Bronchial epithelial cell (primary cell): ENCODE measurements around the gene CCL18. TPM values are rescaled to one million over a fixed set of nuclear protein-coding genes. Genes with fewer than 3 reads are reported as not detected.
"Not testable (repeated sequence)": the region's sequence is repeated elsewhere in the genome, so short reads cannot be mapped to it uniquely, and the experiment has no call there.

Source experiments
- DNase-seq: peaks from one replicate; pipeline ENCODE4 v3.0.0-alpha.2; 2010; ENCODE audit warnings: low read depth
- FAIRE-seq: peaks from 2 replicates; lab custom pipeline; 2011; peaks lifted over from hg19 to GRCh38; lab: Jason Lieb, UNC
- H3K27me3 ChIP-seq: 2 replicates; pipeline ENCODE4 v1.5.1; 2011; ENCODE audit warnings: low read length; ENCODE audit not compliant: control insufficient read depth, insufficient read depth
- H3K36me3 ChIP-seq: 2 replicates; pipeline ENCODE4 v1.5.1; 2011; ENCODE audit warnings: low read length; ENCODE audit not compliant: control insufficient read depth, insufficient read depth
- H3K4me3 ChIP-seq: 2 replicates; pipeline ENCODE4 v1.5.1; 2011; ENCODE audit warnings: mild to moderate bottlenecking, low read depth, low read length, control low read depth
- CTCF ChIP-seq: IDR thresholded peaks from 2 replicates; pipeline ENCODE4 v1.5.1; 2011; ENCODE audit warnings: mild to moderate bottlenecking, moderate library complexity, low read length, control low read depth, inconsistent platforms; ENCODE audit not compliant: insufficient read depth, severe bottlenecking
- total RNA-seq: library from RNA; depleted of rRNA; stranded (reverse); fragments of >200 nt; gene quantifications from 2 replicates; pipeline ENCODE4 v1.2.1, GENCODE V29; 2014

CCL18 gene
- total RNA-seq, 1 donor from 2014 or later, result under 0.01 TPM

- Histone ChIP-seq H3K4me3 (no peak overlapping the region), H3K36me3 (no peaks in the 10 kb centered on the region), H3K27me3 (no peaks in the 10 kb centered on the region)
- TF ChIP-seq CTCF, result no peak
- FAIRE-seq, result no peak
- DNase-seq, result no peak
Measured at GRCh38 chr17:36117505-36118382, 53.7 kb downstream of the CCL18 start.

GRCh38 chr17:36118477-36119353 lies 54.6 kb downstream of the CCL18 start:
- no peak overlapping the region for H3K4me3 ChIP-seq
- H3K36me3 ChIP-seq, result no peaks in the 10 kb centered on the region
- no peak for TF ChIP-seq CTCF
- no peak for DNase-seq
- no peaks in the 10 kb centered on the region for H3K27me3 ChIP-seq
- FAIRE-seq, result no peak

GRCh38 chr17:36120221-36120620 lies 56.1 kb downstream of the CCL18 start:
- no peak for TF ChIP-seq CTCF
- no peak for DNase-seq
- no peak overlapping the region for H3K4me3 ChIP-seq
- FAIRE-seq, result no peak
- no peaks in the 10 kb centered on the region for H3K27me3 ChIP-seq
- no peaks in the 10 kb centered on the region for H3K36me3 ChIP-seq

GRCh38 chr17:36121099-36121498 lies 57.0 kb downstream of the CCL18 start:
- not testable (repeated sequence) for H3K4me3 ChIP-seq, DNase-seq, H3K27me3 ChIP-seq, H3K36me3 ChIP-seq, FAIRE-seq

Other genes with a start within 250 kb of the CCL18 start
- gene HEATR9, start 195.4 kb upstream of the CCL18 start, total RNA-seq, result not detected in 2 replicates
- gene CCL5, start 183.9 kb upstream of the CCL18 start, total RNA-seq, result 0.26 TPM in 1 of 2 replicates, not detected in the other
- gene RDM1, start 133.5 kb upstream of the CCL18 start, total RNA-seq, result 0.13 TPM in 1 of 2 replicates, not detected in the other
- not detected in 2 replicates for gene LYZL6, start 120.6 kb upstream of the CCL18 start, total RNA-seq
- not detected in 2 replicates for gene CCL16, start 82.8 kb upstream of the CCL18 start, total RNA-seq
- not detected in 2 replicates for gene CCL14, start 77.5 kb upstream of the CCL18 start, total RNA-seq
- gene CCL15, start 62.7 kb upstream of the CCL18 start, total RNA-seq, result not detected in 2 replicates
- not detected in 2 replicates for gene CCL23, start 46.3 kb upstream of the CCL18 start, total RNA-seq
- gene CCL3, start 25.9 kb downstream of the CCL18 start, total RNA-seq, result not detected in 2 replicates
- not detected in 2 replicates for gene CCL4, start 39.6 kb downstream of the CCL18 start, total RNA-seq
- 0.79 and 3.1 TPM in 2 replicates for gene TBC1D3B, start 112.4 kb downstream of the CCL18 start, total RNA-seq
- gene CCL3L1, start 132.5 kb downstream of the CCL18 start, total RNA-seq, result not detected in 2 replicates
- not detected in 2 replicates for gene CCL4L2, start 146.8 kb downstream of the CCL18 start, total RNA-seq
- gene TBC1D3I, start 200.3 kb downstream of the CCL18 start, total RNA-seq, result 0.13 TPM in 1 of 2 replicates, not detected in the other